A172 (cell line): ENCODE data around the gene CSTPP1. TPM values are rescaled to one million over a fixed set of nuclear protein-coding genes. Genes with fewer than 3 reads are reported as not detected.

Experiments
- DNase-seq: peaks from one replicate; pipeline ENCODE4 v3.0.0-alpha.2; 2015; ENCODE audit warnings: low spot score
- total RNA-seq: library from RNA; depleted of rRNA; stranded (reverse); fragments of >200 nt; shearing (Covaris generic); gene quantifications from 2 replicates; pipeline ENCODE4 v1.2.3, GENCODE V29; 2014; rRNA removed

CSTPP1 gene, protein sequence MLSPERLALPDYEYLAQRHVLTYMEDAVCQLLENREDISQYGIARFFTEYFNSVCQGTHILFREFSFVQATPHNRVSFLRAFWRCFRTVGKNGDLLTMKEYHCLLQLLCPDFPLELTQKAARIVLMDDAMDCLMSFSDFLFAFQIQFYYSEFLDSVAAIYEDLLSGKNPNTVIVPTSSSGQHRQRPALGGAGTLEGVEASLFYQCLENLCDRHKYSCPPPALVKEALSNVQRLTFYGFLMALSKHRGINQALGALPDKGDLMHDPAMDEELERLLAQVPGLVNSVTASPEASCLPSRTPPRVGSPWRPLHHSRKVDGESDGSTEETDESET
- 51.0 and 60.4 TPM in 2 replicates for total RNA-seq

DNA sequence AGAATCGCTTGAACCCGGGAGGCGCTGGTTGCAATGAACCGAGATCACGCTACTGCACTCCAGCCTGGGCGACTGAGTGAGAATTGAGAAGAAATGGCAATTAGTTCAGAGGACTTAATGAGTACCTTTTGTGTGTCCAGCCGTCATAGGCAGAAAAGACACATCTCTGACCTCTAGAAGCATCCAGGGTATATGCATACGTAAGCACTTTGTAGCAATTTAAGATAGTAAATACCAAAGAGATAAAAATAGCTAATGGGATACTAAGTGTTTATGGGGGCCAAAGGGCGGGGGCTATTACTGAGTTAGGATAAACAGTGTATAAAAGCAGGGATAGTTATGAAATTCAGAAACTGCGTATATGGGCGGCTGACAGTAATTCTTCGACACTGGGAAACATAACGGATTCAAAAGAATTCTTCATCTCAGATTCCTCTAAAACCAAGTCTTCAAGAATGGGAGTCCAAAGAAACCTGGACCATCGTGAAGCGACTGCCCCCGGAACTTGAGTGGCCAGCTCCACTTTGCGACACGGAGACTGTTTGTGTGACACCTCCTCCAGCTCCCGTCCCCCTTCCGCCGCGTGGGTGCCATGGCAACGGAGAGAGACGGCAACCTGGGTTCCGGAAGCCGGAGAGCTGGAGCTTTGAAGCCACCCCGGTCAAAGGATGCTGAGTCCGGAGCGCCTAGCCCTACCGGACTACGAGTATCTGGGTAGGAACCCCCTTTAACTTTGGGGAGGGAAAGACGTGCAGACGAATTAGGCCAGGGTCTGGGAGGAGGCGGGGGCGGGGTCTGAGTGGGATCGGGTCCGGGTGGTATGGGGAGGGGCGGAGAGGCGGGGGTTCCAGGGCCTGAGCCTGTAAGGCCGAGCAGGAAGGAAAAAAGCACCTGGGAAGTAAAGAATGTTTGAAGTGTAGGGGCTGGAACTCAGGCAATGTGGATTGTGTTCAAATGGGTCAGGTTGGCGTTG, at the start of gene CSTPP1:
Gene CSTPP1 (plus strand): TSS at position 624 of the 973 bp plus-strand sequence. CDS start 45 bp downstream, at position 669.
- DNase-seq = peak; percentile 83

DNA sequence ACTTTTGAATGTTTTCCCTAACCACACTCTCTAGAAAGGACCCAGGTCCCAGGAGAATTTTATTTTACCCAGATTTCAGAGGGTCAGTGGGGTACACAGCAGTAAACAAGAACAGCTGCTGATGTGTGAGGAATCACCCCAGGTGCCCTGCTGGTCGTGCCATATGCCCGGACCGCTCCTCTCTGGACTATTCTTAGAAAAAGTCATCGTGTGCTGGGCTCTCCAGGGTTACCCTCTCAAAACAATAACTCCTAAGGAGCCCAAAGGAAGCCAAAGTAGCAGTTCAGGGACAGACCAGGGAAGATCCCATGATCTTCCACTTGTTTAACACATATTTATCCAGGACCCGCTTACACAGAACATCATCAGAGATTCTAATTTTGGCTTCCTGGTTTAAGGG, 47.9 kb upstream of the CSTPP1 start:
- no peak for DNase-seq

DNA sequence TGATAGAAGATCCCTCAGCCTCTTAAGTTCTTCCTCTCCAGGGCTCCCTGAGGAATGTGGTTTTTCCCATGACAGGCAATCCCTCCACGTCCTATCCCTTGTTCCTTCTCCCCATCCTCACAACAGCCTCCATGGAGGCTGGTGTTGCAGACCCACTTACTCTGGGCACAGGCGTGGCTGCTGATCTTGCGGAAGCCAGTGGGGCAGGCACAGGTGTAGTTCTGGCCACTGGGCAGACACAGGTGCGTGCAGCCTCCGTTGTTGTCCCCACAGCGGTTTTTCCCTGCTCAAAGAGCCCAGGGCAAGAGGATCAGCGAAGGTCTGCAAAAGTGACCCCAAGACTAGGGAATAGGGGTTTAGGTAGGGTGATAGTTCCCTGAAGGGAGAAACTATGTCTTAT, 47.3 kb upstream of the CSTPP1 start:
- no peak for DNase-seq

DNA sequence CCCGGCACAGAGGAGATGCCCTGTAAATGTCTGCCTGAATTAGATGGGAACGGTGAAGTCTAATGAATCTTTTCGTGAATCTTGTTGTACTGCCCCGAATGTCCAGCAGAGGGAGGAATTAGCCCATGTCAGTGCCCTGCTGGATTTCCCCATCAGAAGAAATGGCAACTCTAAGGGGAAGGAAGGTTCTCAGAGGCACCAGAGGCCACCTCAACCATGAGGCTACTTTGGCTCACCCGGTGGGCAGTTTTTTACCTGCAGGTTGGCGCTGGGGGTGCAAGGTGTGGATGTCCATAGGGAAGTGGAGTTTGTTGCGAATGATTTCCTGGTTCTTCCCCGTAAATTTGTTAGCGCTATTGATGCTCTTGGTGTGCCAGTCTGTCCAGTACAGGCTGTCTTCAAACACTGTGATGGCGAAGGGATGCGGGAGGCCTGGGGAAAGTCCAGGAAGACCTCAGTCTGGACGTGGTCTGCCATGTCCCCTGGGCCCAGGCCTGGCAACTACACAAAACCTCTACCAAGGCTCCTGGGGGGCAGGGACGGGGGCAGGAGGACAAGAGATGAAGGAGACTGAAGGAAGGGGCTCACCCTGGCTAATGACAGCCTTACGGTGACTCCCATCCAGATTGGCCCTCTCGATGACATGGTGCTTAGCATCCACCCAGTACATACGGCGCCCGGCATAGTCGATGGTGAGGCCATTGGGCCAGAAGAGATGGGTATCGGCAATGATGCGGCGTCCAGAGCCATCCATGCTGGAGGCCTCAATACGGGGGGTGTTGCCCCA, 46.7 kb upstream of the CSTPP1 start:
- peak; percentile 73 for DNase-seq

DNA sequence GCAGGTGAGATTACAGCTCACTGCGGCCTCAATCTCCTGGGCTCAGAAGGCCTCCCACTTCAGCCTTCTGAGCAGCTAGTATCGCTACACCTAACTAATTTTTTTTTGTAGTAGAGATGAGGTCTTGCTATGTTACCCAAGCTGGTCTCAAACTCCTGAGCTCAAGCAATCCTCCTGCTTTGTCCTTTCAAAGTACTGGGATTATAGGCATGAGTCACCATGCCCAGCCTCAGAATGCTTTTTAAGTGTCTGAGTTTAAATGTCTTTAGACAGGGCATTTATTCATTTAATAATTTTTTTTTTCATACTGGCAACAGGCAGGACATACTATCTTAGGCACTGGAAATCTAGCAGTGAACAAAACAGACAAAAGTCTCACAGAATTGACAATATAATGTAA, 45.9 kb upstream of the CSTPP1 start:
- DNase-seq = peak; percentile 35

DNA sequence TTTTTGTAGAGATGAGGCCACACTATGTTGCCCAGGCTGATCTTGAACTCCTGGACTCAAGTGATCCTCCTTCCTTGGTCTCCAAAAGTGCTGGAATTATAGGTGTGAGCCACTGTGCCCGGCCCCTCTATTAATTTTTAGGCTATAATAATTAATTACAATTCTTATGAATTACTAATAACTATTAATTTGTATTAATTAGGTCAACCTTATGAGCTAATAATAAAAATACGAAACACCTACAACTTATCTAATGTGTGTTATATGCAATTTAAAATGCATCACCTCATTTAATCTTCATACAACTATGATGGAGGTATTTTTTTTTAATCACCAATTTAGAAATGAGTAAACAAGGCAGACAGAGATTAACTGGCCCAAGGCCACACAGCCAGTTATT, 44.5 kb upstream of the CSTPP1 start:
- DNase-seq = no peak

DNA sequence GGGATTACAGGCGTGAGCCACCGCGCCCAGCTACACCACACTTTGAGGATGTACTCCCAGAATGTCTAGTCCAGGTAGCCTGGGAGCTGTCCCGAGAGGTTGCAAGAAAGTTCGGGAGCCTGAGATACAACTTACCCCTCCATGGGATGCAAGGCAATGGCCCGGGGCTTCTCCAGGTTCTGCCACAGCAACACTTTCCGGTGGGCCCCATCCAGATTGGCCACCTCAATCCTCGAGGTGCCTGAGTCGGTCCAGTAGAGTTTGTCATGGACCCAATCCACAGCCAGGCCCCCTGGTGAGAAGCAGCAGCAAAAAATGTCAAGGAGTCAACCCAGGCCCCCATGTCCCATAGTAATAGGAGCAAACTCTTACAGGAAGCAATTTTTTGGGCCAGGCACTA, 43.7 kb upstream of the CSTPP1 start:
- no peak for DNase-seq

DNA sequence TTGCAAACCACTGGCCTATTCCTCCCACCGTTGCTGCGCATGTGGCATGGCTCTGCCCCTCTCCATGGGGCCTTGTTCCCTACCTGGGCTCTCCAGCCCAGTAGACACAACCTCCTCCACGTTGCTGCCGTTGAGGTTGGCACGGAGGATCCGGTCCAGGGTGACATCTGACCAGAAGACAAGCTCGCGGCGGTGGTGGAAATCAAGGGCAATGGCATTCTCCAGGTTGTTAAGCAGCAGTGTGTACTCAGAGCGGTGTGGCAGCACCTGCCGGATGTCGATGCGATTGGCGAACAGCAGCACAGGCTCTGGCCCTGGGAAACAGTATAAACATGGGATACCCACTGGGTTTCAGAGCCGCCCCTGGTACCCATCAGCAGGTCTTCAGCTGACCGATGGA, 42.1 kb upstream of the CSTPP1 start:
- no peak for DNase-seq

DNA sequence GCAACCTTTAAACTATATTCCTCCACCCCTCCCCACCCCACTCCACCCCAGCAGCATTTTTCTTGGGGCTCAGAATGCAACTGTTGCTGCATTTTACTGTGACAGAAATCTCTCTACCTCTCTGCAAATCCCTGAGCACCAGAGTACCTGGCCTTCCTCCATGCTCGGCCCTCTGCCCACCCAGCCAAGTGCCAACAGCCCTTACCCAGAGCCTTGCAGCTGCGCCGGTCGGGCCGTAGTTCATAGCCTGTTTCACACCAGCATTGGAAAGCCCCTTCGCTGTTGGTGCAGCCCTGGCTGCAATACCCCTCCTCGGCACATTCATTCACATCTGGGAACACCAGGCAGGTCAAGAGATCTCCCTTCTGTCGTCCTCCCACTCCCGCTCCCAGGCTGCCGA, 41.6 kb upstream of the CSTPP1 start:
- no peak for DNase-seq

DNA sequence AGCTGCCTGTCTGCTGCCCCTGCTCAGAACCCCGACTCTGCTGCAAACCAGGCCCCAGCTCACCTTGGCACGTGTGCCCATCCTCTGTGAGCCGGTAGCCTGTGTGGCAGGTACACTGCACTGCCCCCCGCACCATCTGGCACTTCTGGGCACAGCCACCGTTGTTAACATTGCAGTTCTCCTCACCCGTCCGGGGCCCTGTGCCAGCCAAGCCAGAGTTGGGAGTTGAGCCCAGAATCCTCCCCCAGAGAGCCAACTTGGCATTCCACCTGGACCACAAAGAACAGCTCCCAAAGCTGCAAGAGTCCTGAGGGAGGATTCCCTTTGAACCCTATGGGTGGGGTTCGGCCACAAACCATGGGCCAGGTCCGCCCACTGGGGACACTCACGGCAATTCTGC, 40.7 kb upstream of the CSTPP1 start:
- no peak for DNase-seq

DNA sequence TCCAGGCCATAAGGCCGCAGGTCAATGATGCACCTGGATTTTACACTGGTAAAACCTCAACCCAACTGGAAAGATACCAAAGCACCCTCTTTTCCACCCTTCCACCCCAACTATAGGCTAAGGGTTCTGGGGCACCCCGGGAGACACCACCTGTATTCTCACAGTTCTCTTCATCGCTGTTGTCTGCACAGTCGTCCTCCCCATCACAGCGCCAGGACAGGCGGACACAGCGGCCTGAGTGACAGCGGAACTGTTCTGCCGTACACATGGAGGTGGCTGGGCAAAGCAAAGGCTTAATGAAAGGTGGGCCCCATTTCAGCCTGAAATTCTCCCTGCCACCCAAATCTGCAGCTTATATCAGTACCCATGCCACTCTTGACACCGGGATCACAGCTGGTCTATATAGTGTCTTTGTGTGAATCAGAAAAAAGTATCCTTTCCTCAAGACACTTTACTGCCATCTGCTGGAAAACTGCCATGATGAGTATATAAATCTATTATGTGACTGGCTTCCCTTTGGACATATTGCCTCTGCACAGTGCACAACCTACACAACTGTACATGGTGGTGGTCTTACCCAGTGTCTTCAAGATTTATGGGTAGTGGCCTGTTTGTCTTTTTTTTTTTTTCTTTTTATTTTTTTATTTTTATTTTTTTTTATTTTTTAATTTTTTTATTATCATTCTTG, 39.7 kb upstream of the CSTPP1 start:
- peak; percentile 51 for DNase-seq

DNA sequence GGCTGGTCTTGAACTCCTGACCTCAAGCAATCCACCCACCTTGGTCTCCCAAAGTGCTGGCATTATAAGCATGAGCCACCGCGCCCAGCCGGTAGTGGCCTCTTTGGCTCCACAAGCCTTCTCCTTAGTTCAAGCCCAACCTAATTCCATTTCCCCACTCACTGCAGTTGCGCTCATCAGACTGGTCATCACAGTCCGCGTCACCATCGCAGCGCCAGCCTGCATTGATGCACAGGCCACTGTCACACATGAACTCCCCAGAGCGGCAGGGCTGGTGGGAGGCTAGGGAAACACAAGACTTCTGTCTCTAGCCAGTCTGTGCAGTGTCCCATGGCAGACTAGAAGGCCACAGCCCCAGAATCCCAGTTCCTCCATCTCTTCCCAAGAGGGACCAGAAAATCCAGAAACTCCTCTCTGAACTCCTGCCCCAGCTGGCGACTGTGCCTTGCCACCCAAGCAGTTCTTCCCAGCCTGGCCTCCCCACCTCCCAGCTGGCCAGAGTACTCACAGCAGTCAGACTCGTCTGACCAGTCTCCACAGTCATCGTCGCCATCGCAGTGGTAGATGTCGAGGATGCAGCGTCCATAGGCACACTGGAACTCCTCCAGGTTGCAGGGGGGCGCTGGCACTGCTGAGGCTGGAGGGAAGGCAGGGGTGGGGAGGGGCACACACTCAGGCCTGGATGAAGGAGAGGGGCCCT, 38.0 kb upstream of the CSTPP1 start:
- no peak for DNase-seq

DNA sequence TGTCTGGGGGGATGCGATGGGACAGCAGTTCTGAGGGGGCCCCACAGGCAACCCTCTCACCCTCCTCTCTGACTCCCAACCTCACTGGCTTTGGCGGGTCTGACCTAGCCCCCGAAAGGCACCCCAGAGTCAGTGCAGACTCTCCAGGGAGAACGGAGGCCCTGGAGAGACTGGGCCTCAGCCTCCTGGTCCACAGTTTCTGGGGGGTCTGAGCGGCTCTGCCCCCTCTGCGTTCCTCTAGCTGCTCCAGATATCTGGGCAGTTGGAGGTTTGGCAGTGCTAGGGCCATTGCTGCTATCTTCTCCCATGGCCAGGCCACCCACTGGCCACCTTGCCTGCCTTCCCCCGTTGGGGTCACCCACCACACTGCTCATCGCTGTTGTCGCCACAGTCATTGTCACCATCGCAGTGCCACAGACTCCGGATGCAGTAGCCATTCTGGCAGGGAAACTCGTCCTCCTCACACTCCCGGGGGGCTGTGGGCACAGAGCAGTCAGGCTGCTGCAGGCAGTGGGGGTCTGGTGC, 37.0 kb upstream of the CSTPP1 start:
- DNase-seq = no peak

DNA sequence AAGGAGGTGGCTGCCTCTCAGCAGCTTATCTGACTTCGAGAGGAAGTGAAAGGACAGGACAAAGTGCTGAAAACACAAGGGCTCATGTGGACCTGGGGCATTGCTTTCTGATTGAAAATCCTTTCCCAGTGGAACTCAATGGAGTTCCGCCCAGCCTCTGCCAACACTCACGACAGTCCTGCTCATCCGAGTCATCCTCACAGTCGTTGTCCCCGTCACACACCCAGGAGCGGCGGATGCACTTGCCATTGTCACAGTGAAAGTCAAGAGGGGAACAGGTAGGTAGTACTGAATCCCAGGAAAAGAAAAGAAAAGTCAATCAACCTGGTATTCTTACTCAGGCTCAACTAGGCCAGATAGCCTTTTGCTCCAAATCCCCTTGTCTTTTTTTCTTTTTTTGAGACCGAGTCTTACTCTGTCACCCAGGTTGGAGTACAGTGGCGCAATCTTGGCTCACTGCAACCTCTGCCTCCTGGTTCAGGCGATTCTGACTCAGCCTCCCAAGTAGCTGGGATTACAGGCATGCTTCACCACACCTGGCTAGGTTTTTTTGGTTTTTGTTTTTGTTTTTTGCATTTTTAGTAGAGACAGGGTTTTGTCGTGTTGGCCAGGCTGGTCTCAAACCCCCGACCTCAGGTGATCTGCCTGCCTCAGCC, 36.3 kb upstream of the CSTPP1 start:
- DNase-seq = no peak

DNA sequence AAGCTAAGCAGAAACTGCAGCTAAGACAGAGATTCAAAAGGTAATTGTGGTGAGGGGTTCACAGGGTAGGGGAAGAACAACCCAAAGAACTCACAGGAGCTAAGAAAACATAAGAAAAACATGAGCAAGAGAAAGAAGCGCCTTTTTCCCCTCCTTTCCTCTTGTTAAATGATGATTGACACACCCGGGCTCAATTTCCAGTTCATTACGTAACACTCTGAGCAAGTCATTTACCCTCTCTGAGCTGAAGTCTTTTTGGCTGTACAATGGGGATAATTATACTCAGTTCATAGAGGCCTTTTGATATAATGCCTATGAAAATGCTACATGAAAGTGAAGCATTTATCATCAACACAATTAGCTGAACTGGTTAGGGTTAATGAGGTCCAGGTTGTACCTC, 35.4 kb upstream of the CSTPP1 start:
- no peak for DNase-seq

DNA sequence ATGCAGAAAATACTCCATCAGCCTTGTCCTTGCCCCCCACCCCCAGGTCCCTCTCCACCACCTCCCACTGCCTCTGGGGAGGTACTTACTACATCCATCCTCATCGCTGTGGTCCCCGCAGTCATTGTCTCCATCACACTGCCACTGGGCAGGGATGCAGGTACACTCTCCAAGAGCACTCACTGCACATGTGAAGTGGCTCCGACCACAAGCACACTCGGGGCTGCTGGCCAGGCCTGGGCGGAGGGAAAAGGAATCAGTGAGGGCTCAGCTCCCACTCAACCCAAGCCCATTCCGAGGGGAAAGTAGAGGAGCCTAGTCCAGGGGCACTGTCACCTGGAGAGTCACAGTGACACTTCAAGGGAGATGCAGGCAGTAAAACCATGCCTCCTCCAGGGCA, 33.9 kb upstream of the CSTPP1 start:
- no peak for DNase-seq

DNA sequence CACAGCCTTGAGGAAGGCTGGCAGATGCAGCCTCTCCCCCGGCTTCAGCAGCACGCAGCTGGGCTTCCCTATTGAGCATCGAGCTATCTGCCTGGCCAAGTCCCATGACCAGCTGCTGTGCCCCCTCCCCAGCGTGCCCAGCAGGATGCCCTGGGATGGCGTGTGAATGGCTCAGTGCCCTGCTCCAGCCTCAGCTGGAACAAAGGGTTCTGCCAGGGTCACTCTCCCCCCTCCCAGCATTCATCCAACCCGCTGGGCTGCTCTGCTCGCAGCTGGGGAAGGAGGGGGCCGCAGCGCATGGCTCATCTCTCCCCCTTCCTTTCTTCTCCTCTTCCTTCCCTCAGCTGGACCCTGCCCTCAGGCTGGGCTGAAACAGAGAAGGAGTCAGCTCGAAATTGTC, 32.7 kb upstream of the CSTPP1 start:
- no peak for DNase-seq

DNA sequence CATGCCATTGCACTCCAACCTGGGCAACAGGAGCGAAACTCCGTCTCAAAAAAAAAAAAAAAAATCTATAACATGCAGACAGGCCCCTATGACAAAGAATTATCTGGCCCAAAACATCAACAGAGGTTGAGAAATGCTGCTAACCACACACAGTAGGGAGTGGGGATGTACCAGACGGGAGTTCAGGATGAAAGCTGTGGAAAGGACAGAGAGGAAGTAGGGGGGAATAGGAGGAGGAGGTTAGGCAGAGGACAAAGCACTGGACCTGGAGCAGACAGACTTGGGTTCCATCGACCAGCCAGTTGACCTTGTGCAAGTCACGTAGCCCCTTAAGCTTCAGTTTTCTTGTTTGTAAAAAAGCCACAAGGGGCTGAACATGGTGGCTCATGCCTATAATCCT, 30.8 kb upstream of the CSTPP1 start:
- no peak for DNase-seq

DNA sequence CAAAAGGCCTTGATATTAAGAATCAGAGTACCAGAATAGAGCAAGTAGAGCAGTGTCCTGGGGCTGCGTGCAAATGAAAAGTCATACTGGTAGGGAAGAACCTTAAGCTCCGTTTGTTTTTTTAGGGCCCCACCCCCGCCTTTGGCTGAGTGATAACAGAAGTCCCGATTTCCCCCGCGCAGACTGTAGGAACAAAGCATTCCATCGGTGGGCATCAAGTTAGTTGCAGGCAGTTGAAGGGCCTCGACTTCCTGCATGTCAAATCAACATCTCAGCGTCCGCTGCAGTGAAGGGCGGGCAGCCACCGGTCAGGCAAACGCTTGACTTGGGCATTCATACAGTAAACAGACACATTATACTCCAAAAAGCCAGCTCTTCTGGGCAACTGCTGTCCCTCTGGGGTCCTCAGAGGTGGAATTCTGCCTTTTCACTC, 29.9 kb upstream of the CSTPP1 start:
- no peak for DNase-seq

DNA sequence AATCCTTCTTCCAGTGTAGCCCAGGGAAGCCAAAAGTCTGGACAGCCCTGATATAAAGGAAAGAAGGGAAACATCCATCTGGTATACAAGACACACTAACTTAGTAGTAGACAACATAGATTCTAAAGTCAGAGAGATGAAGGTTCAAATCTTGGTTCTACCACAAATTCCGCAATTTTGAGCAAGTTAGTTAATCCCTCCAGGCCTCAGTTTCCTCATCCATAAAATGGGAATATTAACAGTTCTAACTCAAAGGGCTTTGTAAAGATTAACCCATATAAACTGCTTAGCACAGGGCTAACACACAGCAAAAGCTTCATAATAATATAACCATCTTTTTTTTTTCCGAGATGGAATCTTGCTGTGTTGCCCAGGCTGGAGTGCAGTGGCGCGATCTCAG, 29.0 kb upstream of the CSTPP1 start:
- DNase-seq = no peak
